ENCODE results near the gene RAB5A.
"Not testable (repeated sequence)": the region's sequence is repeated elsewhere in the genome, so short reads cannot be mapped to it uniquely, and the experiment has no call there.

RAB5A gene

DNA sequence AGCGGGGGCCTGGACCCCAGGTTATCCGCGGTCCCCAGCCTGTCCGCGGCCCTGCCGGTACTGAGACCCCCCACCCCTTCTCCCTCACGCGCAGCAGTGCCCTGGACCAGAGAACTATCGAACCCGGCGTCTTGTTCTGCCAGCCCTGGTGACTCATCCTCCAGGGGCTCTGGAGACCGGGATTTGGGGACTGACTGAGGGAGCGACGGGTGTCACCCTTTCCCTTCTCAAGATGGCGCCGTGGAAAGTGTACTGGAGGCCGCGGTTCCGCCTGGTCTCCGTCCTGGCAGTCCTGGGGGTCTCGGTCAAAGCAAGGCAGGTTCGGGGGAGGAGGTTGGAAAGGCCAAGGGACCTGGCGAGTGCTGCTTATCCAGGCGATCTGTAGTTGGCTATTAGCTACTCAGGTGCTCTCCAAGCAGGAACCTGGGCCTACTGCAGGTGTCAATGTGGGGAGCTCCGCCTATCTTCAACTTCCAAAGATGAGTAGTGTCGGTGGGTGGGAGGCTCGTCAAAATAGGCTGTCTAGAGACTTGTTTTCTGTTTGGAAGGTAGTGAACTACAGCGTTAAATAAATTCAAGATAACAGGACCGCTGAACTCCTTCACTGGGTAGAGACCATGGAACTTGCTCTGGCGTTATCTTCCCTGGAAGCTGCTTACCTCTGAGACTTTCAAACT lies 790 bp downstream of the RAB5A start:
- DNase-seq, result peak in 49 of 56 donors; percentile 25 to 76 (median 54)

DNA sequence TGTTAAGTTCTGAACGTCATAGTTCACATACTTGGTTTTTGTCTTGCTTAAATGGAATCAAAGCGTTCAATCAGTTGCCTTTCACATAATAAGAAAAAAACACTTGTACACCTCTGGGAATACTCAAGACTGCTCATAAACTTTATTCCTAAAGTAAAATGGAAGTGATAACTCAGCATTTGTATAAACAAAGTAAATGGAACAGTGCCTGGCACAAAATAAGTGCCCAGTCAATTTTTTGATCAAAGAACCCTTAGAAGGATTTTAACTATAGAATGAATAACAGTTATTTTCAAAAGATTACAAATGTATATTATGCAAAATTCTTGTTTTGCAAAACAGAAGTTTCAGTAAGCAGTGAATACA lies 1.3 kb downstream of the RAB5A start:
- DNase-seq, result no peak

DNA sequence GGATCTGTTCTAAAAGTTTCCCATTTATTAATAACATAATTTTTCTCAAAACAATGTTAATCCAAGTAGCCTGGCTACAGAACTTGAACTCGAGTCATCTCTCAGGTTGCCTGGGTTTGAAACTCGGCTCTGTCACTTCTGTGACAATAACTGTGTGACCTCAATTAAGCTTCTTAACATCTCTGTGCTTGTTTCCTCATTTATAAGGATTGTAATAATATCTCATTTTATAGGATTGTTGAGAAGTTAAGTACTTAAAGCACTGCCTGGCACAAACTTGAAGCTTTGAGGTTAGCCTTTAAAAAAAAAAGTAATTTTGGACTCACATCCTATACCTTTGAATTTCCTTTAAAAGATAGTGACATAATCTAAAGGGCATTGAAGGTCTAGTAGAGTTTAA lies 3.4 kb downstream of the RAB5A start:
- no peak for DNase-seq

DNA sequence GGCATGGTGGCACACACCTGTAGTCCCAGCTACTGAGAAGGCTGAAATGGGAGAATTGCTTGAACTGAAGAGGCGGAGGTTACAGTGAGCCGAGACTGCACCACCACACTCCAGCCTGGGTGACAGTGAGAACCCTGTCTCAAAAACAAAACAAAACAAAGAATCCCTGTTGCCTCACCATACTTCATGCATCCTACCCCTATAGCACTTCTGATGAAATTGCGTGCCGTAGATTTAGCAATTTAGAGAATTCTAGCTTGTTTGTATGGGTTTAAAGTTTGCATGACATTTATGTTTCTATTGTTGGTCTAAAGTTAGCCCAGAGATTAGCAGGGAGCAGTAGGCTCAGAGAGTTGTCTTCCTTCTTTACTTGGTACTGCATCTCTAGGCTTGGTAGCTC lies 7.8 kb downstream of the RAB5A start:
- no peak for DNase-seq

DNA sequence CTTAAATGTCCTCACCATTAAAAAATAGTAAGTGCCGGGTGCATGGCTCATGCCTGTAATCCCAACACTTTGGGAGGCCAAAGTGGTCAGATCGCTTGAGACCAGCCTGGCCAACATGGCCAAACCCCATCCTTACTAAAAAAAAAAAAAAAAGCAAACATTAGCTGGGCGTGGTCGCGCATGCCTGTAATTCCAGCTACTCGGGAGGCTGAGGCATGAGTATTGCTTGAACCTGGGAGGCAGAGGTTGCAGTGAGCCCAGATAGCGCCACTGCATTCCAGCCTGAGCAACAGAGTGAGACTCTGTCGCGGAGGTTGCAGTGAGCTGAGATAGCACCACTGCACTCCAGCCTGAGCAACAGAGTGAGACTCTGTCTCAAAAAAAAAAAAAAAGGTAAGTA lies 10.5 kb downstream of the RAB5A start:
- not testable (repeated sequence) for DNase-seq

DNA sequence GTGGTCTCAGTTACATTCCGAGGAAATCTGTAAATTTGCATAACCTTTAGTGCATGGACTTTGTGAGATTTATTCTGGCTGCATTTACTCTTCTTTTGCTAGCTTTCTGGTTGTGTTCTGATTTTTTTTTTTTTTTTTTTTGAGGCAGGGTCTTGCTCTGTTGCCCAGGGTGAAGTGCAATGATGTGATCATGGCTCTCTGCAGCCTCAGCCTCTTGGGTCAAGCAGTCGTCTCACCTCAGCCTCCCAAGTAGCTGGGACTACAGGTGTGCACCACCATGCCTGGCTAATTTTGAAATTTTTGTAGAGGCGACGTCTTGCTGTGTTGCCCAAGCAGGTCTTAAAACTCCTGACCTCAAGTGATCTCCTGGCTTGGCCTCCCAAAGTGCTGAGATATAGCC lies 12.6 kb downstream of the RAB5A start:
- DNase-seq, result no peak

DNA sequence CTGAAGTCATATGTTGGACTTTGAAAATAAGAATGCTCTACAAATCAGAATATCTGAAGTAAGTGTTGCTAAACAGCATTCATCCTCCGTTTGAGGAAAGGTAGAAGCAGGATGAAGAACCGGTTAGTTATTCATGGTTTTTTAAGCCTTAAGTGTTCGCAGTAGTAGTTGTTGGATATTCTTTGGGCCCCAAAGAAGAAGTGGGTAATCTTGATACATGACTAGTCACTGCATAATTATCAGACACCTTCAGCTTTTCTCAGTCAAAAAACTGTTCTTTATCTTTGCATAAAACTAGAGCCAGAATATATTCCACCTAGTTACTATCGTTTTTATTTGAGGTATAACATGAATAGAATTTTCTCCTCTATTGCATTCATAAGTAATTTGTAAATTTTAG lies 13.8 kb downstream of the RAB5A start:
- no peak for DNase-seq

DNA sequence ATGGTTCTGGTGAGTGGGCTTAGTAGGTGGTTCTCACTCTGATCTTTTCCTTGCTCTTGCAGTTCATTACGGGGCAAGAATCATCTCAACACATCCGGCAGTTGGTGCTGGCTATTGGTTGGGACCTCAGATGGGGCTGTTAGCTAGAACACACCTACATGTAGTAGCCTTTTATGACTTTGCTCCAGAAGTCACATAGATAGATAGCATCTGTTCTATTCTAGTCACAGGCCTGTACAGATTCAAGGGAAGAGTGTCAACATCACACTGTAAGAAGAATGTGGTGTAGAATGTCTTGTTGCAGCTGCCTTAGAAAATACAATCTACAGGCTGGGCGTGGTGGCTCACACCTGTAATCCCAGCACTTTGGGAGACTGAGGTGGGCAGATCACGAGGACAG lies 15.1 kb downstream of the RAB5A start:
- DNase-seq, result no peak

DNA sequence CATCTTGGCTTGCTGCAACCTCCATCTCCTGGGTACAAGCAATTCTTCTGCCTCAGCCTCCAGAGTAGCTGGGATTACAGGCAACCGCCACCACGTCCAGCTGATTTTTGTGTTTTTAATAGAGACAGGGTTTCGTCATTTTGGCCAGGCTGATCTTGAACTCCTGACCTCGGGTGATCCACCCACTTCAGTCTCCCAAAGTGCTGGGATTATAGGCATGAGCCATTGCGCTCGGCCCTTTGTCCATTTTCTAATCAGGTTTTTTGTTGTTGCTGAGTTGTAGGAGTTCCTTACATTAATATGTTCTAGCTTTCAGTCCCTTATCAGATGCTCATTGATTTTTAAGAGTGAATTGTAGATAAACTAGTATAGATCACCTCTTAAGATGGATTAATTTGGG lies 20.3 kb downstream of the RAB5A start:
- no peak for DNase-seq

DNA sequence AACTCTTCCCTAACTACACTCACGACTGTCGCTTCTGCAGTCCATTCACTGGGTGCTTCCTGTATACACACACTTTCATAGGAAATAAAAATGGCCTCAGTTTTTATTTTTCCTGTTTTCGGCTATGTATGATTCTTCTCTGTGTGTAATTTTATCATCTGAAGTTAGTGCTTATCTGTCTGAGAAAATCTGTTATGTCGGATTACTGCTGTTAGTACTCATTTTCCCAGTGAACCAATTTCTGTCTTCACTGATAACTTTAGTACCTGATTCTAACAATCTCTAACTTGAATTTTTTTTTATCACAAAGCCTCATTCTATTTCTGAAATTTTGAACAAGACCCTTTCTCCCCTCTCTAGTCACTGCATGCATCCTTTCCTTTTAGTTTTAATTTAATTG lies 20.9 kb downstream of the RAB5A start:
- DNase-seq, result no peak

DNA sequence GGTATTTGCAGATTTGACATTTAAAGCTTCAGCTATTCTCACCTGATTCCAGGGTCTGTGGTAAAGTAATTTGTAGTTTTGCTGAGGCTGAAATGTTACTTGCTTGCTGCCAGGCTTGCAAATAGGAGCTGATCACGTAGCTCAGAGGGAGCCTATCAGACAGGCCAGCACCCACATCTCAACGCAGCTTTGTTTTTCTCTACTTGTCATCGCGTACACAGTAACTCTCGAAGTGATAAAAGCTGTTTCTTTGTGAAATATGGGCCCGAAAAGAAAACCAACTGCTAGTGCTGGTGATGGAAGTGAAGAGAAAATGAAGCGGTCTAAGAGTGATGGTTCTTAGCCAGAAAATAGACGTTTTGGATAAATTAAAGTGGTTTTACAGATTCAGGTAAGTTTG lies 23.4 kb downstream of the RAB5A start:
- DNase-seq, result no peak

DNA sequence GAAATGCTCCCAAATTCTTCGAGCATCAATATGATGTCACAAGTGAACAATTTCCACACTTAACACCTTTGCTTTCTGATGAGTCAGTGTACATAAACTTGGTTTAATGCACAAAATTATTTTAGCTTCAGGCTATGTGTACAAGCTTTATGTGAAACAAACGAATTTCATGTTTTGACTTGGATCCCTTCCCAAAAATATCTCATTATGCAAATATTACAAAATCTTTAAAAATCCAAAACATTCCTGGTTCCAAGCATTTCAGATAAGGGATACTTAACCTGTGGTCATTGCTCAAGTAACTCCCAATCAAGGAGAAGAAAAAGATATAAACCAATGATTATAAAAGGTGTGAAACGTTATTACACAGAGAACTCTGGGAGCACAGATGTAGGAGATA lies 25.2 kb downstream of the RAB5A start:
- DNase-seq, result no peak

DNA sequence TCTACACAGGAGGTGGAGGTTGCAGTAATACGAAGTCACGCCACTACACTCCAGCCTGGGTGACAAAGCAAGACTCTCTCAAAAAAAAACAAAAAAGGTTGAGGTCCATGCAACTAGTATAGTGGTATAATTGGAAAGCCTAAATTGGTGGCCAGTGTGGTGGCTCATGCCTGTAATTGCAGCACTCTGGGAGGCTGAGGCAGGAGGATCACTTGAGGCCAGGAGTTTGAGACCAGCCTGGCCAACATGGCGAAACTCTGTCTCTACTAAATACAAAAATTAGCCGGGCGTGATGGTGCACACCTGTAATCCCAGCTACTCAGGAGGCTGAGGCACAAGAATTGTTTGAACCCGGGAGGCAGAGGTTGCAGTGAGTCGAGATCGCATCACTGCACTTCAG lies 42.0 kb downstream of the RAB5A start:
- DNase-seq, result not testable (repeated sequence)

DNA sequence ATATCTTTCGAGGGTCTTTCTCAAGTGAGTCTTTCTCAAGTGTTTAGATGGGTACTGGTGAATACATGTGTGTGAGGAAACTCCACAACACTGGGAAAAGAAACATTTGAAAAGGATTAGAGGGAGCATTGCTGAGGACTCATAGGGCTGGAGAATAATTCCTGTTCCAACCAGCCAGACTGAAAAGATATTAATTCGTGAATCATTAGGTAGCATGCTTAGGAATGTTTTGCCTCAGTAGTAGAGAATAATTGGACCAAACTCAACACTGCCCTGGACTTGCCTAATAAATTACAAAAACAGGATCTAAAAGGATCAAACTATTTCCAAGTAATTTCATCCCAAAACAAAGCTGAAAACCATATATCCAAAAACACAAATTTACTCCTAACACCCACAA lies 47.9 kb downstream of the RAB5A start:
- DNase-seq, result no peak

DNA sequence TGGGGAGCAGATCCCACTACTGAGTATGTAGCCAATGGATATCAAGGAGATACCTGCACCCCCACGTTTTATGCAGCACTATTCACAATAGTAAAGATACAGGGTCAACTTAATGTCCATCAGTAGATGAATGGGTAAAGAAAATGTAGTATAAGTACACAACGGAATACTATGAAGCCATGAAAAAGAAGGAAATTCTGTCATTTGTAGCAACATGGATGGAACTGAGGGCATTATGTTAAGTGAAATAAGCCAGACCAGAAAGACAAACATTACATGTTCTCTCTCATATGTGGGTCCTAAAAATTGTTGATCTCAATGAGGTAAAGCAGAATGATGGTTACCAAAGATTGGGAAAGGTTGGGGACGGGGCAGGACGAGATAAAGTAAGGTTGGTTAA lies 50.6 kb downstream of the RAB5A start:
- DNase-seq, result no peak

DNA sequence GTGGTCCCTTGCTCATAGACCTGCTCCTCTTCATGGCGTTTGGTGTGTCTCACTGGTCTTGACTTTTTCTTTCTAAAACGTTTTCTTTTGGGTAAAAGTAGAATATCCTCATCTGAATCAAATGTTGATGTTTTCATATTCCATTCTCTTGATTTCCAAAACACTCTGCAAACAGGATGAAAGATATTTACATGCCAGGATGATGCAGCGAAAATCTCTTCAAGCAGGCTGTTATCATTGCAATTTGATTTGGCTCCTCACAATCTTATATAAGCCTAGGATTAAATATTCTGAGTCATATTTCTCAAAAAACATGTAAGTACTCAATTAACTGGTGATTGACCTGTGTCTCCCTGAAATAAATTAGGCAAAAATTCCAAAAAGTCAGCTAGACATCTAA lies 55.0 kb downstream of the RAB5A start:
- DNase-seq, result no peak

DNA sequence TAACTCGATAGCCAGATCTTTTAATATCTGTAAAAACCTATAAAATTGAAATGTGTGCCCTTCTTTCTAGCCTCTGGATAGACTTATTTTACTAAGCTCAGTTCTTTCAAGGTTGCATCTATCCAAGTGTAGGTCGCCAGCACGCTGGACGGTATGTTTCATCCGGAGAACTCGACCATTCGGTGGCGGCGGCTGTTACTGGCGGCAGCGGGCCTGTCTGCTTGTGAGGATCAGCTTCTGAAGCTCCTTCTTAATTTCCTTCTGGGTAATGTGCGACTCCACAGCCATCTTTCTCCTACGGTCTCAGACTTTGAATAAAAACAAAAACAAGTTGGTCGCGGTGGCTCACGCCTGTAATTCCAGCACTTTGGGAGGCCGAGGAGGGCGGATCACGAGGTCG lies 61.1 kb downstream of the RAB5A start:
- DNase-seq, result no peak

DNA sequence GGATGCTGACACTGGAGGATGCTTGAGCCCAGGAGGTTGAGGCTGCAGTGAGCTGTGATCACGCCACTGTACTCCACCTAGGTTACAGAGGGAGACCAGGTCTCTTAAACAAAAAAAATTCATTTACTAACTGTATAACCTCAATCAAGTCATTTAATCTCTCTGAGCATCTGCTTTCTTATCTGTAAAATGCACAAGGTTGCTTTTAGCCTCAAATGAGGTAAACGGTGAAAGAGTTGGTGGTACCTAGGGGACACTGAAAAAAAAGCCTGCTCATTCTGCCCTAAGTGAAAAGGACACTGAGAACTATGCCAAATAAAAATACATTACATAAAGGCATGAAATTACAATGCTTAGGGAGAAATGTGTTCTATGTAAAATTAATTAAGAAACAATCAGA lies 61.7 kb downstream of the RAB5A start:
- DNase-seq, result no peak

DNA sequence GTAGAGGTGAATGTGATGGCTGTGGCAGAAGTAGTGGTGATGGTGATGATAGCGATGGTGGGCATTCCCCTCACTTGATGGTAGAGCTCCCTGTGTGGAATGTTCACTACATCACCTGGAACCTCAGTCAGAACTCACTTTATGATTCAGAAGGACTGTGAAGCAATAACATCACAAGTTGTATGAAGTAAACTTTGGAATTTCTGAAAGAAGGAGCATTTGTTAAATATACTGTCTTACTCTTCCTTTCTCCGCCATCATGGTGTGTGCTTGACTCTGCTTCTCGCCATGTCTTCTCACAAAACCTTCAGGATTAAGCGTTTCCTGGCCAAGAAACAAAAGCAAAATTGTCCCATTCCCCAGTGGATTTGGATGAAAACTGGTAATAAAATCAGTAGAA lies 65.3 kb downstream of the RAB5A start, which contains the start of gene PP2D1:
Gene PP2D1, minus strand, starts transcription at position 101 of the 400 bp plus-strand sequence. CDS start 192 bp downstream, outside the sequence.
- DNase-seq, result no peak

DNA sequence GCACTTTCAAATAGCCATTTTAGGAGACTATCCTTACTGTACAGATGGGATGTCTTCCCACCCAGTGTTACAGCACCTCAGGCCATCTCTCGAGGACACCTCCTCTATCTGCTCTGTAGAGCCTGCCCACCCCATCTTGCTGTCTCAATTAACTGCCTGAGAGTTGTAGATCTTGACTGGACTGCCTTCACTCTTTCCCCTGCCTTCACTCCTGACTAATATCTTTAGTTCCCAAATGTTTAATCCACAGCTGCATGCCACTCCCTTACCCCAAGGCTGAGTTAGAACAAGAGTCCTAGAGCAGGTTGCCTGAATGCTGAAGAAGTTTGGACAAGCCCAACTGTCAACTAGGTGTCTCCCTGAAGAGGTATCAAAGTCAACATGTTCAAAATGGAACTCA lies 66.5 kb downstream of the RAB5A start:
- DNase-seq, result no peak

DNA sequence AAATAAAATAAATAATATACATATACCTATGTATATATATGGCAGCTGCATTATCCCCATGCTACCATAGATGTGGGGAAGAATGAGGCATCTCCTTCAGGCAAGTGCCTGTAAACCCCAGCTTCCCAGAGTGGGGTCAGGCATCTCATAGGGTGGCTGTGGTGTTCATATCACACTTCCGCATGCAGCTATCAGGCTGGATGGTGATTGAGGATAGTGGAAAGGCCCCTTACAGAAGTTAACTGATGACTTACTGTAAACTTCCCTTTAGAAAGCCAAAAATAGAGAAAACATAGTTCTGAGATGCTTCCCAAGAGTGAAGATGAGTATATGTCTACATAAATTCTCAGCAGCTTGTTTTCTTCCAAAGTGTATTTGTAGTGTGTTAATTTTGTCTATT lies 68.6 kb downstream of the RAB5A start:
- no peak for DNase-seq

DNA sequence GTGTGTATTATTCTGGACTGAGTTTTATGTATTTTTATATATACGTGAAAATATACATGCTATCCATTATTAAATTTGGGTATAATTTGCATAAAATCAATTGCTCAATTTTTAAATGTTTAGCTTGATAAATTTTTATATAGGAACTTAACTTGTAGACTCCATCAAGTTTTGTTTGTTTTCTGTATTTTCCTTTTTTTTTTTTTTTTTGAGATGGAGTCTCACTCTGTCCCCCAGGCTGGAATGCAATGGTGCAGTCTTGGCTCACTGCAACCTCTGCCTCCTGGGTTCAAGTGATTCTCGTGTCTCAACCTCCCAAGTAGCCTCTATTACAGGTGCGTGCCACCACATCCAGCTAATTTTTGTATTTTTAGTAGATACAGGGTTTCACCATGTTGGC lies 69.2 kb downstream of the RAB5A start:
- DNase-seq, result not testable (repeated sequence)

DNA sequence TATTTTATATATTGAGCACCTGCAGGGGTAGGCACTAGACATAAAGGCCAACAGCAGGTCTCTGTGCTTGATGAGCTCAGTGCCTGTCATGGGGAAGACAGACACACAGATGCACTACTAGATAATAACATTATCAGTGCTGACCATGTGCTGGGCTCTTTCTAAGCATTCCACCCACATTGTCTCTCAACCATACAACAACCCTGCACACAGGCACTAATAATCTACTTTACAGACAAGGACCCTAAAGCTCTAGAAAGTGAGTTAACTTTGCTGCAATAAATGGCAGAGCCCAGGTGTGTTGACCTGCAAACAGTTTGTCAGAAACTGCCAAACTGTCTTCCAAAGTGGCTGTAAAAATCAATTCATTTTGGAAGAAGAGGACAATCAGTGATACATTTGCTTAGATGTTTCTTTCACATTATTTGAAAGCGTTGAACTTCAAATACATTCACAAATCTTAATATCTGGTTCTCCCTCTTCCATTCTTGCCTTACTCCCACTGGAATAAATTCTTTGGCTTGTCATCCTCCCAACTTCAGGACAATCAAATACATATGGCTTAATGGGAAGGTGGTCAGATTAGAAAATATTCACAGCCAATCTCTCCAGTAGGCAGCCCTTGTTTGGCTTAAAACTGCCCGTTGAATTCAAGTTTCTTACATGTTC lies 76.2 kb downstream of the RAB5A start:
- no peak for DNase-seq

Data from nucleus accumbens (tissue), 56 donors.